Right lung (tissue), 5 donors: Measurements from ENCODE around the gene ZFPM1. TPM values are rescaled to one million over a fixed set of nuclear protein-coding genes. Genes with fewer than 3 reads are reported as not detected.

ENCODE experiments used
- DNase-seq, 2 donors: peaks; one replicate each; pipeline ENCODE4 v3.0.0-alpha.2; 2013
- polyA plus RNA-seq, 5 donors: library from polyadenylated mRNA; unstranded; fragments of 120-200 nt; gene quantifications; one replicate each; pipeline versions ENCODE4 v1.2.1 to v1.2.3, GENCODE V29; 2013; ENCODE audit warnings: inconsistent platforms in 1 of 5, low replicate concordance in 1 of 5; ENCODE audit not compliant: insufficient read length in 5 of 5, insufficient read depth in 1 of 5

The ZFPM1 gene
- polyA plus RNA-seq, 5 donors, result 2.1 to 5.5 (median 2.8) TPM

DNA sequence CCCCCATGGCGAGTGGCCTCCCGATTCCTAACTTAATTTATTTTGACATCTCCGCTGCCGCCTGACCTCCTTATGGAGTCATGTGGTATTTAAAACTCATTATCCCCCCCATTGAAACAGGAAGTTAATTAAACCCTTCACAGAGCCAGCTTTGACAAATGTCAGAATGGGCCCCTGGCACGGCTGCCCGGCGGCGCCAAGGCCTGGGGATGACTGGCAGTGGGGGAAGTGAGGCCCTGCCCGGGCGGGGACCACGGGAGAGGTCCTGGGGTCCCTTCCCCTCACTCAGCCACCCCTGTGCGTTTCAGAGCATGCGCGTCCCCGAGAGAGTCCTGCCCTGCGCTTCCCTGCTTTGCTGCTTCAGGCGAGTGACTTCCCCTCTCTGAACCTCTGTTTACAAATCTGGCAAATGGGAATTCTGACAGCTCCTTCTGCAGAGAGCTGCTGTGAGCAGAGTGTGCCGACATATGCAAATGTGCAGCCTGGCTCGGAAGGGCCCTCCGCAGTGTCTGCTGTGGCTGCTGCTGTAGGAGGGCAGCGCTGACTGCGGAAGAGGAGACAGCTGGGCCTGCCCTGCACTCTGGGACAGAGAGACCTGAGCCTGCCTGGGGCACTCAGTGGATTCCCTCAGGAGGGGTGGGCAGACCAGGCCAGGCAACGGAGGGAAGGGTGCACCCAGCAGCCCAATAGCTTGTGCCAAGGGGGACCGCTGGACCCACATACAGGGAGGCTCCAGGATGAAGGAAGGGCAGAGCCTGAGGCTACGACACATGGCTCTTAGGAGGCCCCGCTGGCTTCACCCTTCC lies 4.4 kb upstream of the ZFPM1 start:
- no peak for DNase-seq

DNA sequence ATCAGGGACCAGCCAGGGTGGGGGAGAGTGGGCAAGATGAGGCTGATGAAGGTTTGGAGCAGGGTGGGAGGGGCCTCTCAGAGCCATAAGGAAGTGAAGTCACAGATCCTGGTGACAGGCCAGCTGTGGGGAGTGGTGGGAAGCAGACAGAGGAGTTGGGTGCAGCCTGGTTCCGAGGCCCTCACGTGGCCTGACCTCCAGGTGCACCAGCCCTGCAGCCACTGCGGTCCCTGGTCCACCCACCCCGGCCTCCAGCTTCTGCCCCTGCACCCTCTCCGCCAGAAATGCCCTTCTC lies 3.9 kb upstream of the ZFPM1 start:
- DNase-seq, result no peak

DNA sequence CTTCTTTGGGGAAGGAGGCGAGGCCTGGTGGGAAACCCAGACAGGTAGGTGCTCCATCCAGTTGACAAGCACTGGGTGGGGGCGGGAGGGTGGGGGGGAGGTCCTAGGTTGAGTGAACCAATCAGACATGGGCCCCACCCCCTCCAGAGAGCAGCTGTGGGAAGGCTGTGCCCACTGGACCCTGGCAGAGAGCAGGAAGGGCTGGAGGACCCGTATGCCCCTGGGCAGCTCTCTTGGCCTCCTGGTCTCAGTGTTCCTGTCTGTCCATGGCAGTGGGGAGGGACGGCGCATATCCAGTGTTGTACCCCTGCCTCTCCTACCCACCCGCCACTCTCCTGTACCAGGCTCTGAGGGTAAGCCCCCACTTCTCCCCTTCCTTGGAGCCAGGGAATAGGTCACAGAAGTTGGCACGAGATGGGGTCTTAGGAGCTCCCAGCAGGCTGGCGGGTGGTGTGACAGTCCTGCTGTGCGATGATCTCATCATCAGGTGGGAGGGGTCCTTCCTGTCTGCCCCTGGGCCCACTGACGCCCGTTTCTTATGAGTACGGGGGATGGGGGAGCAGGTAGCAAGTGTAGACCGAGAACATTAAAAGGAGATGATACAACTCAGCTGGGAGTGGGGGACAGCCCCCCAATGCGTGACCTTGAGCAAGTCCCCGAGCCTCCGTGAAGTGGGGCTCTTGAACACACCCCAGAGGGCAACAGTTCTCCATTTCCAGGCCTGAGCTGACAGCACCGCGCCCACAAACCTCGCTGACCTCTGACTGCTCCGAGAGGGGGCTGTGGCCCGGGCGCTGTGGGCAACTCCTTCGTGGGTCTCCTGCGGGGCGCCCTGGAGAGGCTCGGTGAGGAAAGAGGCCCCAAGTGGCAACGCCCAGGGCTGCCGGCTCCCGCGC lies 1.2 kb upstream of the ZFPM1 start:
- DNase-seq, result no peak

DNA sequence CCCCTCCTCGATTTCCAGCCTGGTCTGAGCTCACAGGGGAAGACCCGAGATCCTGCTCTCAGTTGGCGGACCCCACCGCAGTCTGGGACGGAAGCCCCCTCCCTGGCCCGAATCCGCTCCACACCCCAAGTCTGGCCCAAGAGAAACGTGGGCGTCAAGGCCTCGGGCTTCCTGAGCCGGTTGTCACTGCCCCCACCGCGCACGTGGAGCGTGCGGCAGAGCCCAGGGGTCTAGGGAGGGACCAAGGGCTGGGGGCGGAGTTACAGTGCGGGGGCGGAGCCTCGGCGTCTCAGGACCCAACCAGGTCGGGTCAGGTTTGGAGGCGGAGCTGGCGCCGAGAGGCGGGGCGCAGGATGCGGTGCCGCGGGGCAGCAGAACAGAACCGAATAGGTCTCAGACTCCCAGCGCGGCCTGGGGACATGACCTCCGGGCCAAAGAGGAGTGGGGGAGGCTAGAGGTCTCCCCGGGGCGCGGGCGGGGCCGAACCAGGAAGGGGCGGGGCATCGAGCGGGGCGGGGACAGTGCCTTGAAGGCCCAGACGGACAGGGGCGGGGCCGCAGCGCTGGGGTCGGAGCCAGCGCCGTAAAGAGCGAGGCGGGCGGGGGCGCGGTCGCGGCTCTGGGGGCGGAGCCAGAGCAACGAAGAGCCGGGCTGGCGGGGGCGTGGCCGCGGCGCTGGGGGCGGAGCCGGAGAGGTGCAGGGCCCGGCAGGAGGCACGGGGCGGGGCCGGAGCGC lies 431 bp upstream of the ZFPM1 start:
- peak; percentile 95 for DNase-seq

DNA sequence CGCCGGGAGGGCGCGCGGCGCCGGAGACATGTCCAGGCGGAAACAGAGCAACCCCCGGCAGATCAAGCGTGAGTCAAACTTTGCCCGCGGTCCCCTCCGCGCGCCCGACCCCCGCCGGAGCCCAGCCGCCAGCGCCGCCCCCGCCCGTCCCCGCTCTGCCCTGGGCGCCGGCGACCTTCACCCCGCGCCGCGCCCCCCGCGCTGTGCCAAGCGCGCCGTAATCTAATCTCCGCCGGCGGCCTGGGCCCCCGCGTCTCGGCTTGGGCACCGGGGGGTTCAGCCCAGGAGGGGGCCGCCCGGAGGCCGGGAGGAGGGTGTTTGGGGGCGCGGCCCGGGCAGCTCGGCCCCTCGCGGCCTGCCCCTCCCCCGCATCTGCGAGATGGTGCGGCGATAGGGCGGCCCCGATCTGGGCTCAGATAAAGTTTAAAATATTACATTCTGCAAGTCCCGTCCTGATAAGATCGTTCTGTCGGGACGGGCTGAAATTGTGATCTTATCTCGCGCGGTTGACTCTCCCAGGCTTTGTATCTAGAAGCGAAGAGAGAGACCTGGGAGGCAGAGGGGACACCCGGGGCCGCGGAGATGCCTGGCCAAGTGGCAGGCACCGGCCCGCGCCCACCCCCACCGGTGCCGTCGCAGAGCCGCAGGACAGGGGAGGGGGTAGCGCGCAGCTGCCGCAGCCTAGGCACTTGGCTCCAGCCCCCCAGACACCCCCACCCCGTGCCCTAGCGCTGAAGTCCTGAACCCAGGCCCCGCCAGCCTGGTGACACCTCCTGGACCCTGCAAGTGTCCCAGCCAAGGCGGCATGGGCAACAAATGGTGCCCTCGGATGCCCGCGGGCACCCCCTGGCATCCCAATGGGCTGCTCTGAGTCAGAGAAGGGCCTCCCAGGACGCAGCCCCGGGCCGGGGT lies 787 bp downstream of the ZFPM1 start:
- DNase-seq, result no peak

DNA sequence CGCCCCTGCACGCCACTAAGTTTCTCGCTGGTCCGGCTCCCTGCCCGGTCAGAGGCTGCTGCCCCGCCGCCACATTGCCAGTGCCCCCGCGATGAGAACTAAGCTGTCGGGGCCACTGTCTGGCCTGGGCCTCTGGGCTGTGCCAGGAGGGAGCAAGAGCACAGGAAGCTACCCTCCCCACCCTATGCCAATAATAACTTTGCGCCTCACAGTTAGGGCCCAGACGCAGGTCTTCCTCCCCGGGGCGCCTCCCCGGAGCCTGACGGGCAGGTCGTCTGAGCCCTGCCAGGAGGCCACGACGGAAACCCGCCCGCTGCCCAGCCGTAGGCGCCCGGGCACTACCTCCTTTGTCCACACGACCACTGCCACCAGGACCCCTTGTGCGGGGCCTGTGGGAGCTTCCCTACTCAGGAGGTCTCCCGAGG lies 1.5 kb downstream of the ZFPM1 start:
- no peak for DNase-seq

DNA sequence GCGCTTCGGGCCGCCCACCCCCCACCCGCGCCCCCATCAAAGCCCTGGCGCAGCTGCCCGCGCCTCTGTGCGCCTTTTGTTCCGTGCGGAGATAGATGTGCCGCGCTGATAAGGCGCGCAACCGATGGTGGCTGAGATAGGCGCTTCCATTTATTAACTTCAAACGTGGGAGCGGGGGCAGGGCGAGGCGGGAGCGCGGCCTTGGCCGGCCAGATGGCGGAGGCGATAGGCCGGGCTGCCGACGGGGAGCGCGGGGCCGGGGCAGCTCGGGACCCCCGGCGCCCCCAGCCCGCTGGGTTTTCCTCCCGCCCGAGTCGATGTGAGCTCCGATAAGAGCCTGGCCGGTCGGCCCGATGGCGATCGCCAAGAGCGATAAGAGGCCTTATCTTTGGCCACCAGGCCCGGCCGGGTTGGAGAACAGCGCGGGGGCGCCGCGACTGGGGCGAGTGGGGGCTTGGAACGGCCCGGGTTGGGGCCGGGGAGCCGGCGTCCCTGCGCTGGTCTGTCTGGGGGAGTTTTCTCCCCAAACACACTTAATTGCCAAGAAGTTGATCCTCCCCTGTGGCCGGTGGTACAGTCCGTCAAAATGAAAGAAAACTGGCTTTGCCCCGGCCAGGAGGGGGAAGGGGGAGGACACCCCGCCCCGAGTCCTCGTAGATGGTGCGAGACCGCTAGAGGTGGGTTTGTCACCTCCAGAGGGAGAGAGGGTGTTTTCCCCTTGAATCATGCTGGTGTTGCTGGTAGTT lies 2.7 kb downstream of the ZFPM1 start:
- no peak for DNase-seq

DNA sequence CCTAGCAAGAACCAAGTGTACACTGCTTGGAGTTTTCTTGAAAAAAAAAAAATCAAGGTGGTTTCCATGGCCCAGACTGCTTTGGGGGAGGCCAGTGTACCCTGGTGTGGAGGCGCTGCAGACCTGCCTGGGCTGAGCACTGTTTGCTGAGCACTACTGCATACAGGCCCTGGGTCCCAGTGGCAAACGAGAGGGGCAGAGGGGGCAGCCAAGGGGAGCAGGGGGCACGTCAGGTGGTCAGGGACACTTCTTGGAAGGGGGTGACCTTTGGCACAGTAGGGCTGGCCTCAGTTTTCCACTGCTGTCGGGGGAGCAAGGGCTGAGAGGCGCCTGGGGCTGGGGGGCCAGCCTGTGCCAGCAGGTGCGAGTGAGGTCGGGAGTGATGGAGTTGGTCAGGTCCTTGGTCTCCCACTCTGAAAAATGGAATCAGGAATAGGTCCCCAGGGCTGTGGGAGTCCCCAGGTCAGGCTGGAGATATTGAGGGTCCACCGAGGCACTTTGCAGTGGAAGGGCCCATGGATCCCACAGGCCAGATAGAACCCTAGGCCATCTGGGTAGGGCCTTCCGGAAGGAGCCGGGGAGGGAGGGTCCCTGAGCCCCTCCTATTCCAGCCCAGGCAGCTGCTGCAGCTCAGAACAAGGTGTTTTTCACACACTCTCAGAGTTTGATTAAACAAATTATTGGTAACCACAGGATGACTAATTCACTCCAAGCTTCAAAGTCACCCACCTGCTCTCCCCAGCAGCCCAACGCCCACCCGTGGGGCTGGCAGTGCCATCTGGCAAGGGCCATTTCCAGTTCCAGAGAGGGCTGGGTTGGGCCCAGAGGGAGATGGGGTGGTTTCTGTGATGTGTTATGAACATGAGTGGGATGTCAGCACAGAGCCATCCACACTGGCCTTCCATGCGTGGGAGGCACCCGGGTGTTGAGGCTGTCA lies 3.5 kb downstream of the ZFPM1 start:
- DNase-seq, result no peak

DNA sequence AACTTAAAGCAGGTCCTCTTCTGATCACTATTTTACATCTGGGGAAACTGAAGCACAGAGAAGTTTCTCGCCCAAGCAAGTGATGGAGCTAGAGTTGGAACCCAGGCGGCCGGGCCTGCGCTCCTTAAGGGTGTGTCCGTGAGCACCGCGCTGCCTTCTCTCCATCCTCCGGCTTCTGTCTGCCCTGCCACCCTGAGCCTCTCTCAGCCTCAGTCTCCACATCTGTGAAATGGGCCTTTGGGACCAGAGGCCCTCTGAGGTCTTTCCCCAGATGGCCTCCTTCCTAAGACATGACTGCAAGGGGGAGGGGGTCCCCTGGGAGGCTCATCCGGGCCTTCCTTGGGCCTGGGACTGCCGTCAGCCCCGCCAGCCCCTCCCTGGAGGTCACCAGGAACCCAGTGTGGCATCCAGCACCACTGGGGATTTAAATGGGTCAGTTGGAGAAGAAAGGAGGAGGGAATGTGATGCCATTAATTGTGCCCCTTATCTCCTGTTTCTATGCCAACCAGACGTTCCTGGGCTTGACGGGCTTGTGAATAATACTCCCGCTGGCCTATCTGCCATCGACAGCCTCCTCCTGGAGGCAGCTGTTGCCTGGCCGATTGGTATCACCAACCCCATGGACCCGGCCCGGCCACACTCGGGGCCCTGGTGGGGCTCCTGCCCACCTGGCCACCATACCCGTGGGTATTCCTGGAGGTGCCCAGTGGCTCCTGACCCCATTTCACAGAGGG lies 5.1 kb downstream of the ZFPM1 start:
- no peak for DNase-seq

DNA sequence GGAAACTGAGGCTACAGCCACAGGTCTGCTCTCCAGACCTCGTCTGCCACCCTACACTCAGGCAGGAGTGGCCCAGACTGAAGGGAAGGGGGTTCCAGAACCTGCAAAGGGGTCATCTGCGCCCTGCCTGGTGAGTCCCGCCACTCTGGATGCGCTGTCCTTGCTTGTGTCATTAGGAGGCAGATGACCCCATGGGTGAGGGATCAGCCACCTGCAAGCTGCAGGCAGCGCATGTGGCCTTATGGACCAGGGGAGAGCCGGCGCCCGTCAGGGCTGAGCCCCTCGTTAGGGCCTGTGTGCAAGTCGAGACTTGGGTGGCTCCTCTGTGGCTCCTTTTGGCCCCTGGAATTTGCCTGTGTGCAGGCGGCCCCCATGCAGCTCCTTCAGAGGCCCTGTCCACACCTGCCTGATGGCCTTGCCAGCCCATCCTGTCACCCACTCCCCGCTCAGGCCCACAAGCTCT lies 5.7 kb downstream of the ZFPM1 start:
- no peak for DNase-seq

DNA sequence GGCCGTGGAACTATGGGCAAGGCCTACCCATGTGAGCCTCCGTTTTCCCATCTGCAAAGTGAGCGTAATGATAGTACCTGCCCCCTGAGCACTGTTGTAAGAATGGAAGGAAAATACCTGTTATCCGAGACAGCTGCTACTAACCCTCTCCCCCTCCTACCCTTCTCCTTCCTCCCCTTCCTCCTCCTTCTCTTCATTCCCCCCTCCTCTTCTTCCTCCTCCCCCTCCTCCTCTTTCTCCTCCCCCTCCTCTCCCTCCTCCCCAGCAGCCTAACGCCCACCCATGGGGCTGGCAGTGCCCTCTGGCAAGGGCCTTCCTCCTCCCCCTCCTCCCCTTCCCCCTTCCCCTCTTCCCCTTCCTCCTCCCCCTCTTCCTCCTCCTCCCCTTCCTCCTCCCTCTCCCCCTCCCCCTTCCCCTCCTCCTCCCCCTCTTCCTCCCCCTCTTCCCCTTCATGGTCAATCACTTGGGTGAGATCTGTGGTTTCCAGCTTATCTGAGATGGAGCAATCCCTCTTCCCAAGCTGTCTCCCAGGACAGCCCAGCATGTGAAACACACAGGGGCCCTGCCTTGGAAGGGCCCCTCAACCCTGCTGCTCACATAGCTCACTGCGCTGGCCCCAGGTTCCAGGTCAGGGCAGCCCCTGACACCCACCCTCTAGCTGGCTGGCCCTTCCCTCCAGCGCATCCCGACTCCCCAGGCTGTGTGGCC lies 6.4 kb downstream of the ZFPM1 start:
- no peak for DNase-seq

DNA sequence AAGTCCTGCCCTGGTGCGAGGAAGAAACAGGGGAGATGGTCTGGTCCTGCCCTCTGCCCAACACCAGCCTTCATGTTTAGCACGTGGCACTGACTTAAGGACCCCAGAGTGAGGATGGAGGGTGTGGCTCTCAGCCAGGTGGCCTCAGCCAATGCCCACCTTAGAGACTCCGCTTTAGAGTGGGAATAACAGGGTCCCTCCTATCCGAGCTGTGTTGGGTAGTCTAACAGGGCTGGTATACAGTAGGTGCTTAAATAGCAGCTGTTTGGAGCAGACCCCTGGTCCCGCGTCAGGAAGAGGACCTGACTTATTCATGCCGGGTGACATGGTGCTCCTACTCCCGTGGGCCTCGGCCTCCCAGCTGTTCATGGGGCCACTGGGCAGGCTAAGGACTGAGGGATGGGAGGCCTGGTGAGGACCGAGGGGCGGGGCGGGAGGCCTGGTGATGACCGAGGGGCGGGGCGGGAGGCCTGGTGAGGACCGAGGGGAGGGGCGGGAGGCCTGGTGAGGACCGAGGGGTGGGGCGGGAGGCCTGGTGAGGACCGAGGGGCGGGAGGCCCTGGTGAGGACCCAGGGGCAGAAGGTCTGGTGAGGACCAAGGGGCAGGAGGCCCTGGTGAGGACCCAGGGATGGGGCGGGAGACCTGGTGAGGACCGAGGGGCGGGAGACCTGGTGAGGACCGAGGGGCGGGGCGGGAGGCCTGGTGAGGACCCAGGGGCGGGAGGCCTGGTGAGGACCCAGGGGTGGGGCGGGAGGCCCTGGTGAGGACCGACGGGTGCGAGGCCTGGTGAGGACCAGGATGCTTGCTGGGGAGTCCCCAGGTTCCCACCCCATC lies 7.6 kb downstream of the ZFPM1 start:
- no peak for DNase-seq

DNA sequence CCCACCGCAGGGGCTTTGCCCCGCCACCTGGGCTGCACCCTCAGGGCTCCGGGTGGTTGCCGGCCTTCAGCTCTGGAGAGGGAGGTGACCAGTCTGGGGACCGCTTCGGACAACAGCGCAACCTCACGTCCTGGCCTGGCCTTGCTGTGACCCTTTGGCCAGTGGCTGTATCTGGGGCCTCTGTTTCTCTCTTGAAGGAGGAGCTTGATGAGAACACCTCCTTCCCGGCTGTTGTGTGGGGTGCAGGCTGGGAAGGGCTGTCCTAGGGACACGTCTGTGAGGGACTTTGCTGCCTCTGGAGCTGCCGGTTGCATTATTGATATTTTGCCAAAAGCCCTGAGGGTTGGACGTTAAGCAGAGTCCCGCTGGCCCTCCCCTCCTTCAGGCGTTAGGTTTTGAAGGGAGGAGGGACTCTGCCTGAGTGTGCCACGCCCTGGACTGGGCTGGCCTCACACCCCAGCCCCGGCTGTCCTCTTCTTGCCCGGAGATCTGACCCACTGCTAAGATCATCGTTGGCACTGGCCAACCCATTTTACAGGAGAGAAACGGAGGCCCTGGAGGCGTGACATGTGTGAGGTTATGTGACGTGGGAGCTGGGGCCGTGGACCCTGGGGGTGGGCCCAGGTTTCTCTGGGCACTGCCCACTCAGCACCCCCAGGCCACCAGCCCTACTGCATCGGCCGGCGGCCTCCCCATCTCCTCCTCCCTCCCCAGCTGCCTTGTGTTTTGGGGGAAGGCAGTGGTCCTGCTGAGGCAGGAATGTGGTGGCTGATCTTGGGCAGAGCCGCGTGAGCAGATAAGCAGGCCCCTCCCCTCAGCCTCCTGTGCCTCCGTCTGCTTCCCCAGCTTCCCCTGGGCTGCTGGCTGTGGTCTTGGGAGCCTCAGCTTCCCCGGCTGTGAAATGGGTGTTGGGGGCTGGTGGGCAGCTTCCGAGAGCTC lies 8.5 kb downstream of the ZFPM1 start:
- no peak for DNase-seq

DNA sequence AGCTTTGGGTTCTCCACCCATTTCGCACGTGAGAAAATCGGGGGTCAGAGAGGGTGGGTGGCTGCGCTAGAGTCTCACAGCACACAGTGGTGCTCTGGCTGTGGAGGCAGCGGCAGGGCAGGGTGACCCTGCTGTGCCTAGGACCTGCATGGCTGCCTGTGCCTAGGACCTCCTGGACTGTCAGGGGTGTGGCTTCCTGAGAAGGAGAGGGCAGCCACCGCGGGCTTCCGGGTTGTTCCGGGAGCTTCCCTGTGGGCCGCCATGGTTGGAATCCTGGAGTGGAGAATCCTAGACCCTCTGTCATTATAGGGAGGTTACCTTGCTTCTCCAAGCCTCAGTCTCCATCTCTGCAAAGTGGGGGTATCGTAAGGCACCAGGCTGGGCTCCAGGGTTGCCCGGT lies 9.3 kb downstream of the ZFPM1 start:
- DNase-seq, result no peak

DNA sequence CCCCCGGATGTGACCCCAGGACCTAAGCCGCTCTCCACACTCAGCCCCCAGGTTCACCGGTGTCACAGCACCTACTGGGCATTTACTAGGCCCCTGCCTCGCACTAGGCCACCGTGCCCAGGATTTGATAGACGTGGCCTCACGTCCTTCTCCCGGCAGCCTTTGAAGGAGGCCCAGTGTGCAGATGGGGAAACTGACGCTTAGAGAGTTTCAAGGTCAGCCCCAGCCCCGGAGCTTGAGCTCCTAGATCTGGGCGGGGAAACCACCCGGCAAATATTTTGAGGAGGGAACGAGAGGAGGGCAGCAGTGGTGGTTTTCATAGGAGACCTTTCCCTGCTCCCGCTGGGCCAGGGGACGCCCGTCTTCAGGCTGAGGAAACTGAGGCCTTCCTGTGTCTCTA lies 10.3 kb downstream of the ZFPM1 start:
- DNase-seq, result no peak
